IMR-90 (cell line): ENCODE measurements around the gene MLLT10. TPM values are rescaled to one million over a fixed set of nuclear protein-coding genes. Genes with fewer than 3 reads are reported as not detected.

Source experiments
- ATAC-seq: fragments of 200-7000 bp; cut with Tn5 transposase; 2 replicates; pipeline ENCODE4 v1.9.1; 2020; ENCODE audit warnings: low read depth, mild to moderate bottlenecking, moderate library complexity
- BruUV-seq: library from RNA; stranded (reverse); fragments of 400-500 nt; replicated peaks from 2 replicates; lab custom pipeline; 2021; lab: Mats Ljungman, UMichigan
- CTCF ChIA-PET: fragments of 300-600 bp; formaldehyde crosslinking; extraction: SDS; loops from one replicate; lab custom pipeline; 2021; ENCODE audit warnings: antibody characterized with exemption; lab: Yijun Ruan, JAX
- POLR2A ChIA-PET: fragments of 300-600 bp; sonication (Branson Sonifier 250); formaldehyde crosslinking; loops from one replicate; lab custom pipeline; 2022; ENCODE audit warnings: antibody characterized with exemption; ENCODE audit not compliant: unreplicated experiment; lab: Charles Lee
- DNase-seq: peaks from one replicate; pipeline ENCODE4 v3.0.0; 2013
- H2AFZ ChIP-seq: replicated peaks from 2 replicates; pipeline ENCODE3; 2013; ENCODE audit warnings: low read length, mild to moderate bottlenecking; ENCODE audit not compliant: poor library complexity
- H2AK5ac ChIP-seq: 2 replicates; pipeline ENCODE4 v1.6.1; 2013; ENCODE audit warnings: low read depth, low read length, inconsistent platforms
- H2AK9ac ChIP-seq: replicated peaks from 2 replicates; pipeline ENCODE3; 2013; ENCODE audit warnings: mild to moderate bottlenecking, low read depth, low read length, moderate library complexity; ENCODE audit not compliant: poor library complexity
- H2BK120ac ChIP-seq: 2 replicates; pipeline ENCODE4 v1.6.1; 2013; ENCODE audit warnings: low read depth, low read length, inconsistent platforms
- H2BK15ac ChIP-seq: 3 replicates; pipeline ENCODE4 v1.6.1; 2013; ENCODE audit warnings: low read depth, low read length, inconsistent platforms
- H2BK20ac ChIP-seq: 2 replicates; pipeline ENCODE4 v1.6.1; 2013; ENCODE audit warnings: low read depth, mild to moderate bottlenecking, inconsistent platforms, low read length, moderate library complexity
- H2BK5ac ChIP-seq: 2 replicates; pipeline ENCODE4 v1.6.1; 2013; ENCODE audit warnings: mild to moderate bottlenecking, low read depth, low read length, inconsistent platforms; ENCODE audit not compliant: poor library complexity, severe bottlenecking
- H3K14ac ChIP-seq: replicated peaks from 2 replicates; pipeline ENCODE4 v1.6.1; 2013; ENCODE audit warnings: low read depth, low read length, inconsistent platforms
- H3K18ac ChIP-seq: 2 replicates; pipeline ENCODE4 v1.6.1; 2013; ENCODE audit warnings: low read depth, low read length, control low read depth
- H3K23ac ChIP-seq: 2 replicates; pipeline ENCODE4 v1.6.1; 2013; ENCODE audit warnings: low read depth, low read length, inconsistent platforms
- H3K27ac ChIP-seq: 2 replicates; pipeline ENCODE4 v1.5.1; 2013; ENCODE audit warnings: mild to moderate bottlenecking, control low read depth, low read length; ENCODE audit not compliant: insufficient read depth
- H3K27me3 ChIP-seq: 2 replicates; pipeline ENCODE4 v1.6.1; 2013; ENCODE audit warnings: low read length; ENCODE audit not compliant: control insufficient read depth, insufficient read depth
- H3K36me3 ChIP-seq: 2 replicates; pipeline ENCODE4 v1.6.1; 2013; ENCODE audit warnings: low read length, mixed read lengths; ENCODE audit not compliant: control insufficient read depth, insufficient read depth
- H3K4ac ChIP-seq: 2 replicates; pipeline ENCODE4 v1.6.1; 2013; ENCODE audit warnings: low read depth, low read length, inconsistent platforms
- H3K4me1 ChIP-seq: 2 replicates; pipeline ENCODE4 v1.6.1; 2013; ENCODE audit warnings: low read length, mixed read lengths; ENCODE audit not compliant: control insufficient read depth, insufficient read depth
- H3K4me2 ChIP-seq: 2 replicates; pipeline ENCODE4 v1.6.1; 2013; ENCODE audit warnings: low read depth, mild to moderate bottlenecking, control low read depth, low read length, moderate library complexity
- H3K4me3 ChIP-seq: 2 replicates; pipeline ENCODE4 v1.5.1; 2013; ENCODE audit warnings: low read depth, mild to moderate bottlenecking, control low read depth, low read length, moderate library complexity; ENCODE audit not compliant: insufficient read depth
- H3K56ac ChIP-seq: 2 replicates; pipeline ENCODE4 v1.6.1; 2013; ENCODE audit warnings: low read length, inconsistent platforms; ENCODE audit not compliant: insufficient read depth; ENCODE audit errors: extremely low read depth
- H3K79me1 ChIP-seq, 2 experiments: 2 replicates each; pipeline ENCODE4 v1.6.1; 2013; ENCODE audit warnings: low read length in 2 of 2, inconsistent platforms in 1 of 2, low read depth in 1 of 2
- H3K9ac ChIP-seq: 2 replicates; pipeline ENCODE4 v1.6.1; 2013; ENCODE audit warnings: low read depth, low read length, control low read depth
- H3K9me1 ChIP-seq: 2 replicates; pipeline ENCODE4 v1.6.1; 2013; ENCODE audit warnings: low read length, inconsistent platforms; ENCODE audit not compliant: insufficient read depth
- H3K9me3 ChIP-seq: 2 replicates; pipeline ENCODE4 v1.6.1; 2013; ENCODE audit warnings: low read length; ENCODE audit not compliant: control insufficient read depth, insufficient read depth
- H4K20me1 ChIP-seq: 2 replicates; pipeline ENCODE4 v1.6.1; 2013; ENCODE audit warnings: low read length, inconsistent platforms; ENCODE audit not compliant: insufficient read depth
- H4K5ac ChIP-seq: 2 replicates; pipeline ENCODE4 v1.6.1; 2013; ENCODE audit warnings: mild to moderate bottlenecking, low read depth, low read length, control low read depth
- H4K8ac ChIP-seq, 2 experiments: 2 replicates each; pipeline ENCODE4 v1.6.1; 2013; ENCODE audit warnings: low read depth in 2 of 2, low read length in 2 of 2, control low read depth in 1 of 2, inconsistent platforms in 1 of 2
- H4K91ac ChIP-seq: 2 replicates; pipeline ENCODE4 v1.6.1; 2013; ENCODE audit warnings: low read depth, low read length, inconsistent platforms; ENCODE audit not compliant: insufficient read depth
- BHLHE40 ChIP-seq: fragments of 150-350 bp; IDR thresholded peaks from 2 replicates; pipeline ENCODE4 v1.6.1; 2016; ENCODE audit warnings: mild to moderate bottlenecking, low read depth, low read length
- CEBPB ChIP-seq: IDR thresholded peaks from 2 replicates; pipeline ENCODE4 v1.6.1; 2012; ENCODE audit warnings: low read depth, low read length, improper control_type of control experiment
- CHD1 ChIP-seq: IDR thresholded peaks from 2 replicates; pipeline ENCODE4 v1.6.1; 2012; ENCODE audit warnings: low read depth, low read length, improper control_type of control experiment
- FOS ChIP-seq: fragments of 150-350 bp; IDR thresholded peaks from 2 replicates; pipeline ENCODE4 v1.6.1; 2016; ENCODE audit warnings: low read depth, low read length
- MAFK ChIP-seq: IDR thresholded peaks from 2 replicates; pipeline ENCODE4 v1.6.1; 2012; ENCODE audit warnings: low read depth, low read length, improper control_type of control experiment
- MAZ ChIP-seq: IDR thresholded peaks from 2 replicates; pipeline ENCODE4 v1.6.1; 2012; ENCODE audit warnings: low read depth, mild to moderate bottlenecking, low read length, improper control_type of control experiment, moderate library complexity, borderline replicate concordance
- MXI1 ChIP-seq: IDR thresholded peaks from 2 replicates; pipeline ENCODE4 v1.6.1; 2012; ENCODE audit warnings: low read depth, mild to moderate bottlenecking, low read length, moderate library complexity, borderline replicate concordance
- NFE2L2 ChIP-seq: fragments of 150-350 bp; IDR thresholded peaks from 2 replicates; pipeline ENCODE4 v1.6.1; 2016; ENCODE audit warnings: low read depth, mild to moderate bottlenecking, low read length
- POLR2A ChIP-seq: IDR thresholded peaks from 2 replicates; pipeline ENCODE4 v1.6.1; 2012; ENCODE audit warnings: mild to moderate bottlenecking, low read depth, low read length
- RAD21 ChIP-seq: IDR thresholded peaks from 2 replicates; pipeline ENCODE4 v1.6.1; 2012; ENCODE audit warnings: low read length, improper control_type of control experiment
- RCOR1 ChIP-seq: IDR thresholded peaks from 2 replicates; pipeline ENCODE4 v1.6.1; 2012; ENCODE audit warnings: mild to moderate bottlenecking, low read length, improper control_type of control experiment; ENCODE audit not compliant: insufficient replicate concordance
- RFX5 ChIP-seq: IDR thresholded peaks from 2 replicates; pipeline ENCODE4 v1.8.0; 2012; ENCODE audit warnings: low read depth, mild to moderate bottlenecking, low read length, moderate library complexity
- SMC3 ChIP-seq: fragments of 150-350 bp; IDR thresholded peaks from 2 replicates; pipeline ENCODE4 v1.6.1; 2016; ENCODE audit warnings: low read depth, mild to moderate bottlenecking, antibody characterized with exemption, low read length, moderate library complexity
- WGBS, 2 experiments: methylation state at CpG; one replicate each; pipeline versions ENCODE4 v1.1.5 to v1.1.7; 2013; ENCODE audit warnings: missing lambda C conversion rate in 2 of 2; ENCODE audit not compliant: insufficient read length in 1 of 2; ENCODE audit errors: extremely low coverage in 2 of 2; 5-methylcytosine and 5-hydroxymethylcytosine counted together
- dilution Hi-C: fragments of 300-500 bp; cut with HindIII; formaldehyde crosslinking; loops from one replicate; pipeline ENCODE4 v1.14.3; 2018; ENCODE audit warnings: low sequenced_read_pairs; ENCODE audit not compliant: unreplicated experiment
- in situ Hi-C: fragments of 300-500 bp; cut with MboI; formaldehyde crosslinking; loops from 3 replicates; pipeline ENCODE4 v1.14.3; 2019; ENCODE audit warnings: low sequenced_read_pairs, inconsistent platforms, mixed read lengths
- intact Hi-C: fragments of 100-400 bp; cut with micrococcal nuclease; formaldehyde crosslinking; loops from 2 replicates; pipeline ENCODE4 v1.10.0; 2022
- polyA plus RNA-seq, 3 experiments: library from polyadenylated mRNA; depleted of rRNA; stranded (reverse); fragments of >200 nt; gene quantifications; 2 replicates each; pipeline ENCODE4 v1.2.3, GENCODE V29; 2012; ENCODE audit warnings: low replicate concordance in 1 of 3
- total RNA-seq: library from RNA; depleted of rRNA; stranded (reverse); fragments of >200 nt; gene quantifications from 2 replicates; pipeline ENCODE4 v1.2.3, GENCODE V29; 2012
- TF ChIP-seq, protein P1 (sequence below): fragments of 150-350 bp; IDR thresholded peaks from 2 replicates; pipeline ENCODE4 v1.6.1; 2016; ENCODE audit warnings: low read depth, mild to moderate bottlenecking, low read length, moderate library complexity, borderline replicate concordance
- TF ChIP-seq, protein P2 (sequence below): fragments of 150-350 bp; IDR thresholded peaks from 2 replicates; pipeline ENCODE4 v1.6.1; 2017; ENCODE audit warnings: mild to moderate bottlenecking, antibody characterized with exemption, low read length, low read depth
- TF ChIP-seq, protein P3 (sequence below): conservative IDR thresholded peaks from 2 replicates; pipeline ENCODE4 v1.5.1; 2012; ENCODE audit warnings: mild to moderate bottlenecking, low read depth, low read length, improper control_type of control experiment

The MLLT10 gene
- total and polyA plus RNA-seq, 2 of the 4 experiments (the other 2 are of a cell fraction), result 22.5 to 29.0 TPM

DNA sequence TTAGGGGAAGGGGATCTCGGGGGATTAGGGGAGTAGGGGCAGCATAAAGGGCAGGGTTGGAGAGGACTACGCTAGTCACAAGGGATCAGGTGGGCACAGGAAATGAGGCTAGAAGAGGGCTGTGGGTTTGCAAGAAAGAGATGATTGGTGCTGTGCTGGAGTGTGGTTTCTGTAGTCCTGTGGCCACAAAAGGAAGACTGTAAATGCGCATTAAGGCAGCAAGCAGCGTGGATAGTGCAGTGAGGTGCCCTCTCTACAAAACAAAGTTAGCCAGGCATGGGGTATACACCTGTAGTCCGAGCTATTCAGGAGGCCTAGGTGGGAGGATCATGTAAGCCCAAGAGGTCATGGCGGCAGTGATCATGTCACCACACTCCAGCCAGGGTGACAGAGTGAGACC, 212.1 kb downstream of the MLLT10 start:
- Histone ChIP-seq H3K9me1 (peaks cover 4% of the 10 kb centered on the region; the same call in 1 of the 2 replicates), H2AK5ac (no peak overlapping the region), H2AK9ac (no peak overlapping the region), H3K23ac (no peak overlapping the region), H3K18ac (no peak overlapping the region), H2BK20ac (no peak overlapping the region), H3K14ac (no peak overlapping the region), H2BK15ac (no peak overlapping the region), H3K4ac (no peak overlapping the region), H3K4me1 (no peaks in the 10 kb centered on the region), H3K79me1 (no peaks in the 10 kb centered on the region; a peak in 1 of 4 replicates), H2AFZ (no peak overlapping the region), H4K91ac (no peak overlapping the region), H3K4me3 (no peak overlapping the region), H4K20me1 (no peaks in the 10 kb centered on the region; the same call in 1 of the 2 replicates), H2BK5ac (no peak overlapping the region), H3K56ac (no peak overlapping the region), H3K27me3 (no peaks in the 10 kb centered on the region), H3K9me3 (no peaks in the 10 kb centered on the region), H4K8ac (no peak overlapping the region), H3K9ac (no peak overlapping the region), H3K27ac (no peak overlapping the region), H4K5ac (no peak overlapping the region), H3K4me2 (no peak overlapping the region), H3K36me3 (peaks cover 19% of the 10 kb centered on the region), H2BK120ac (no peak overlapping the region)
- CTCF ChIA-PET, result interaction anchor here (1.1 kb wide), 1 partner anchor 11 kb away, joined by 3 read pairs; no protein-coding TSS in a partner anchor
- BruUV-seq, result no TSS peak
- dilution Hi-C loops, result no loop called here
- DNase-seq (no peak), ATAC-seq (no peak)
- in situ Hi-C loops, result loop anchor here (25.0 kb wide), 1 partner anchor 659 kb away; no protein-coding TSS in a partner anchor
- TF ChIP-seq RFX5, result no peak
- no peak for TF ChIP-seq CHD1
- TF ChIP-seq MAZ, result no peak
- no peak for TF ChIP-seq CEBPB
- TF ChIP-seq RAD21, result no peak
- no peak for TF ChIP-seq MAFK
- TF ChIP-seq RCOR1, result no peak
- TF ChIP-seq, protein P1, sequence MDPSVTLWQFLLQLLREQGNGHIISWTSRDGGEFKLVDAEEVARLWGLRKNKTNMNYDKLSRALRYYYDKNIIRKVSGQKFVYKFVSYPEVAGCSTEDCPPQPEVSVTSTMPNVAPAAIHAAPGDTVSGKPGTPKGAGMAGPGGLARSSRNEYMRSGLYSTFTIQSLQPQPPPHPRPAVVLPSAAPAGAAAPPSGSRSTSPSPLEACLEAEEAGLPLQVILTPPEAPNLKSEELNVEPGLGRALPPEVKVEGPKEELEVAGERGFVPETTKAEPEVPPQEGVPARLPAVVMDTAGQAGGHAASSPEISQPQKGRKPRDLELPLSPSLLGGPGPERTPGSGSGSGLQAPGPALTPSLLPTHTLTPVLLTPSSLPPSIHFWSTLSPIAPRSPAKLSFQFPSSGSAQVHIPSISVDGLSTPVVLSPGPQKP, result no peak
- TF ChIP-seq POLR2A, result no peak
- TF ChIP-seq, protein P2, sequence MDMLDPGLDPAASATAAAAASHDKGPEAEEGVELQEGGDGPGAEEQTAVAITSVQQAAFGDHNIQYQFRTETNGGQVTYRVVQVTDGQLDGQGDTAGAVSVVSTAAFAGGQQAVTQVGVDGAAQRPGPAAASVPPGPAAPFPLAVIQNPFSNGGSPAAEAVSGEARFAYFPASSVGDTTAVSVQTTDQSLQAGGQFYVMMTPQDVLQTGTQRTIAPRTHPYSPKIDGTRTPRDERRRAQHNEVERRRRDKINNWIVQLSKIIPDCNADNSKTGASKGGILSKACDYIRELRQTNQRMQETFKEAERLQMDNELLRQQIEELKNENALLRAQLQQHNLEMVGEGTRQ, result no peak
- no peak for TF ChIP-seq NFE2L2
- TF ChIP-seq, protein P3, sequence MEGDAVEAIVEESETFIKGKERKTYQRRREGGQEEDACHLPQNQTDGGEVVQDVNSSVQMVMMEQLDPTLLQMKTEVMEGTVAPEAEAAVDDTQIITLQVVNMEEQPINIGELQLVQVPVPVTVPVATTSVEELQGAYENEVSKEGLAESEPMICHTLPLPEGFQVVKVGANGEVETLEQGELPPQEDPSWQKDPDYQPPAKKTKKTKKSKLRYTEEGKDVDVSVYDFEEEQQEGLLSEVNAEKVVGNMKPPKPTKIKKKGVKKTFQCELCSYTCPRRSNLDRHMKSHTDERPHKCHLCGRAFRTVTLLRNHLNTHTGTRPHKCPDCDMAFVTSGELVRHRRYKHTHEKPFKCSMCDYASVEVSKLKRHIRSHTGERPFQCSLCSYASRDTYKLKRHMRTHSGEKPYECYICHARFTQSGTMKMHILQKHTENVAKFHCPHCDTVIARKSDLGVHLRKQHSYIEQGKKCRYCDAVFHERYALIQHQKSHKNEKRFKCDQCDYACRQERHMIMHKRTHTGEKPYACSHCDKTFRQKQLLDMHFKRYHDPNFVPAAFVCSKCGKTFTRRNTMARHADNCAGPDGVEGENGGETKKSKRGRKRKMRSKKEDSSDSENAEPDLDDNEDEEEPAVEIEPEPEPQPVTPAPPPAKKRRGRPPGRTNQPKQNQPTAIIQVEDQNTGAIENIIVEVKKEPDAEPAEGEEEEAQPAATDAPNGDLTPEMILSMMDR, result no peak
- no peak for TF ChIP-seq BHLHE40
- TF ChIP-seq SMC3, result no peak
- TF ChIP-seq FOS, result no peak
- no peak for TF ChIP-seq MXI1
- 86% methylated on average over 2 of the region's 6 CpGs; no CpG with 5 or more reads in 1 of the 2 experiments for WGBS, 2 experiments
- POLR2A ChIA-PET, result no interaction called here
- intact Hi-C loops, result no loop called here
